SK-MEL-5 (cell line): ENCODE data around the gene SCFD2. TPM values are rescaled to one million over a fixed set of nuclear protein-coding genes. Genes with fewer than 3 reads are reported as not detected.

Experiments used
- DNase-seq: peaks from one replicate; pipeline ENCODE4 v3.0.0-alpha.2; 2016; ENCODE audit warnings: low read depth, low spot score
- in situ Hi-C: cut with HindIII; loops from 2 replicates; pipeline ENCODE4 v1.10.0; 2016; ENCODE audit warnings: low sequenced_read_pairs, high pct_unique_total_duplicates, low pct_unique_long_range_greater_than_20kb
- total RNA-seq: library from RNA; depleted of rRNA; stranded (reverse); fragments of >200 nt; shearing (Covaris generic); gene quantifications from 2 replicates; pipeline ENCODE4 v1.2.3, GENCODE V29; 2014

Gene SCFD2
- total RNA-seq, 1 experiment from 2014 or later, result 25.7 TPM

DNA sequence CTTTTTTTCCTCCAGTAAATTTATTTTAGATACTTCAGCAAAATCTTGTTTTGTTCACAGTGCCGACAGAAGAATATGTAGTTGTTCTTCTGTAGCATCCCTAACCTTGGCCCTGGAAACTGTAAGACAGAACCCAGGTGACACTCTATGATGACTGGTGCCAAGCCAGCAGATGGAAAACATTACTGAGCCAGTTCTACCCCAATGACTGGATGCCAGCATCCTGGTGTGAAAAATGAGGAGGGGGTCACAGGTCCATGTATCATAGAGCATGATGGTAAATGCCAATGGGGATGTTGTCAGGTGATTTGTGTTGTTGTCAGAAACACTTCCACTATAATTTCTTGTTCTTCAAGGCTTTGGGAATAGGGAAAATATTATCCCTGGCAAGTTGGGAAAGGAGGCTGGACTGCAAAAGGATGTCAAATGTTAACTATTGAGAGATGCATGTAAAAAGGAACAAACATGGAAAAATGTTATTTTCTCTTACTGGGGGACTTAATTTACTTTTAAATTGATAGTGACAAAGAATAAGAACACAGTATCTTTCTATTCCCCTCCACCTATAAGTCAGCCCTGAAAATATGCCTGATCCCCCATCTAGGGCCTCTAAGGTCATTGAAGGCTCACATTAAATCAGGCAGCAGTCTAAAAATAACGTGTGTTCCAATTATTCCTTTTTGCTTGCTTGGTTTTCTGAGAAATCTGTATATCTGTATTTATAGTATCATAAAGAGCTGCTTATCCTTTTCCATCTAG, 343.9 kb downstream of the SCFD2 start:
- in situ Hi-C loops, result no loop called here
- no peak for DNase-seq

DNA sequence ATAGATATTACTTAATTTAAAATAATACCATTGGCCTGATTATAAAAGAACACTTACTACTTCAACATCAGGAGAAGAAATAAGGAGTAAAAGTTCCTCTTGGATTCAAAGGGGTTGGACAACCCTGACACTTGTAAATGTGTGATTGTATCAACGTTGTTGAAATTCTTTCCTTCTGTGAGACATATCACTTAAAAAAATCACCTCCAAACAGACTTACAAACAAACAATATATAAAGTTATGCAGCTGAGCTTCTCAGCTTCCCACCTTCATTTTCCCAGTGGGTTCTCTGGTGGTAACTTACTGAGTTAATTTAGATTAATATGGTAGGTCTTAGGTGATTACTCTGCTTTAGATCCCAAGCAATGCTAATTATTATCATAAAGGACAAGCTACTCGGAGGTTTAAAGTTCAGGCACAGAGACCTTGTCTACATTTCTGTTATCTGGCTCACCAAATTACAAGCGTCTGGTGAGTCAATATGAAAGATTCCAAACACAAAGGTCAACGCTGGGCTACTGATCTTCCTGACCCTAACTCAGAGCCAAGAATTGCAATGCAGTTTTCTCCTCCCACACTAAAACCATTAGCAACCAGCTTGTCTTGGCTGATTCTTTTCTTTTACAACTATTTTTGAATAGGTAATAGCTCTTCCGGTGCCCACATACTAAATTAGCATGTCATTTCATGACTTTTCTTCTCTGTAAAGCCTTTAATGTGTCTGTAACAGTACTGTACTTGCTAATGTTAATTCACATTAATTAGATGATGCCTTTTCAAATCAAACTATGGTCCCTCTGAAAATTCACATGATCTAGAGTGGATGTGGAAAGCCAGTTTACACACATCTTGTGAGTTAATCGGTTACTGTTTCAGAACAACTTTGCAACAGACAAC, 346.1 kb downstream of the SCFD2 start:
- in situ Hi-C loops, result no loop called here
- no peak for DNase-seq

DNA sequence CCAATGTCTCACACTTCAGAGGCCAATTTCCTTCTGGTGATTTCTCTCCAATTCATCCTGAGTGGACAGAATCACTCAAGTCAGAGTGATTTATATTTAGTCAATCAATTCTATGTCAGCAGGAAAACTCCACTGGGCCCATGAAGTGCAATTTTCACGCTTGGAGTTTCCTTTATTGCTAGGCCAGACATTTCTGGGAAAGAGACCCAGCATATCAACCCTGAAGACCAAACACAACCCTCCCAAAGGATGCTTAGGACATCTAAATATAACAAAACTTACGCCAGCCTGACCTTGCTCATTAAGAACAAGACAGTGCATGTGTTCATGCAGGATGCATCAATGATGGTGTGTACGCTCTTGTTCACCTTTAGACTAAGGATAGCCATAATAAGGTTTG, 347.4 kb downstream of the SCFD2 start:
- in situ Hi-C loops, result no loop called here
- DNase-seq, result no peak

DNA sequence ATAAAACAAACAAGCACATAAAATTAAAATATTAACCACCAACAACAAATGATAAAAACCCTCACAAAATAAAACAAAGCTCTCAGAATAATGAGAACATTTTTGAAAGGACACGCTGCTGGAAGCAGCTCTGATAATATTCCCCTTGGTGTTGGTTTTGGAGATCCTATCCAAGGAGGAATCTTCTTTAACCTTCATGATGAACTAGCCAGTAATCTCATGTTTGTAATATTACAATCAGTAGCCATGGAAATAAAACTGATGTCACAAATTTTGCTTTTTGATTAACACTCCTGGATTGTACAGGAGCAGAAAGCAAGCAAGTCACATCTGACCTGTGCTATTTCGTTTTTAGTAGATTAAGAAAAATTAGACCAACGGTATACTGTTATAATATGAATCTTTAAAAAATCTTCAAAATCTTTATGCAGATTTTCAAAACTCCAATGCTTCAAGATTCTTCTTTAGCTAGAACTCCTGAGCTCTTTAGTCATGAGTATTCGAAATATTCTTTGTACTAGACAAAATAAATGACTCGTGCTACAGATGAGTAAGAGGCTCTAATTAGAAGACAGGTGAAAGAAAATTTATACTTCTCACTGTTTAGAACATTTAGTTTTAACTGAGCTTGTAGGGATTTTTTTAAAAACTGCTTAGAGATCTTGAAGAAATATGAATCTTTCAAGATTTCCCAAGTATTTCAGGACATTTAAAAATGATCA, 349.6 kb downstream of the SCFD2 start:
- no peak for DNase-seq
- in situ Hi-C loops, result no loop called here

GRCh38 chr4:53015681-53016080, 350.2 kb downstream of the SCFD2 start:
- in situ Hi-C loops, result no loop called here
- DNase-seq, result peak; percentile 56

DNA sequence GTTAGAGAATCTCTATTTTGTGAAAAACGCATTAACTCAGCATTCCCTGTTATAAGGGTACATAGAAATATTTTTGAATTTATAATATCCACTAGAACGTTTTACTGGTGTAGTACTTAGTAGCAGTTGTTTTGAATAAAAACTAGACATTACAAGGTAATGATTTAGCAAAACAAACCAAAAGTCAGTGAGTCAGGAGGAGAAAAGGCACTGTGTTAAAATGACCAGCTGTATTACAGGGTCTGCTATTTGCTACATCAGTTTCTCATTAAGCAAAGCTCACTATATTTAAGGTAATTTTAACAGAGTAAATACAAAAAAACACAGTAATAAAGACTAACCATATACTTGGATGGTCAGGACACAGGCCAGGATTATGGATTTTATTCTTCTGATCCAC, 351.0 kb downstream of the SCFD2 start:
- in situ Hi-C loops, result no loop called here
- DNase-seq, result no peak

- DNase-seq, result no peak
- in situ Hi-C loops, result no loop called here
Measured at GRCh38 chr4:53013873-53014775, 351.7 kb downstream of the SCFD2 start.

GRCh38 chr4:53012738-53013137, 353.1 kb downstream of the SCFD2 start:
- no peak for DNase-seq
- in situ Hi-C loops, result no loop called here

GRCh38 chr4:53011259-53011905, 354.5 kb downstream of the SCFD2 start:
- in situ Hi-C loops, result no loop called here

DNA sequence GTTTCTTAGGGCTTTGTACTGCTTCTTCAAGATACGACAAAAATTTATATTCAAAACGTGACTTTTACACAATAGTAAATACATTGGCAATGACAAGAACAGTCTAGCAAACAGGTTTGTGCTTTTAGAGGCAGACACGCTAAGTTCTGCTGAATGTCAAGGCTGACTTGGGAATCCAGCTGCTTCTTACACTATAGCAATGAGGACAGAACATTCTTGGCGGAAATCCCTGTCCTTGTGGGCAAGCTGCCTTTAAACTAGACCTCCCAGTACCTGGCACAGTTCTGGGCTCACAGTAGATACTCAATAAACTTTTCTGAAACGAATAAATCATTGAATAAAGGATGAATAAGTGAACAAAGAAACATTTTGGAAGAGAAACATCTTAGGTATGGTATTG, 355.5 kb downstream of the SCFD2 start:
- no peak for DNase-seq
- in situ Hi-C loops, result no loop called here

More at GRCh38 chr4:53011259-53011905, 354.5 kb downstream of the SCFD2 start:
- no peak for DNase-seq

GRCh38 chr4:53009824-53010223, 356.0 kb downstream of the SCFD2 start:
- in situ Hi-C loops, result no loop called here
- DNase-seq, result no peak

DNA sequence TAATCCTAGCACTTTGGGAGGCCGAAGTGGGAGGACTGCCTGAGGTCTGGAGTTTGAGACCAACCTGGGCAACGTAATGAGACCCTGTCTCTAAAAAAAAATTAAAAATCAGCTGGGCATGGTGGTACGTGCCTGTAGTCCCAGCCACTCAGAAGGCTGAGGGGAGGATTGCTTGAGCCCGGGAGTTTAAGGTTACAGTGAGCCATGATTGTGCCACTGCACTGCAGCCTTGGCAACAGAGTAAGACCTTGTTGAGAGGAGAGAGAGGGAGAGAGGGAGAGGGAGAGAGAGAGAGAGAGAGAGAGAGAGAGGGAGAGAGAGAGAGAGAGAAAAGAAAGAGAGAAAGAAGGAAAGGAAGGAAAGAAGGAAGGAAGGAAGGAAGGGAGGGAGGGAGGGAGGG, 358.8 kb downstream of the SCFD2 start:
- DNase-seq, result no peak
- in situ Hi-C loops, result no loop called here

DNA sequence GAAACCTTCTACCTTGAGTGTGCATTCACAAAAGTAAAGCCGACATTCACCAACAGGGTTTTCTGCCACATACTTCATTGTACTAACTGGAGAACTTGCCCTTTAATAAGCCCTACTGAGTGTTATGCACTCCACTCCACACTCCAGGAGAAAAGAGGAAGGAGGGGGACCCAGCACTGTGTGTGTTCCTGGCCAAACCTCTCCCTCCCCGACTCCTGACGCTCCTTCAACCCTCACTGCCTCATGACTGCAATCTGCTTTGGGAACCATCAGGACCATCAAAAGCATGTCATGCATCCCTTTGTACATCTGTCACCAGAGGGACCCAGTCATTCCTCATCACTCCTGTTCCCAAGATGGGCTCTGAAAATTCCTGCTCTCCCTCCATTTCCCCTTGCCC, 360.1 kb downstream of the SCFD2 start:
- DNase-seq, result no peak
- in situ Hi-C loops, result no loop called here

GRCh38 chr4:53005149-53005546, 360.7 kb downstream of the SCFD2 start:
- in situ Hi-C loops, result no loop called here
- DNase-seq, result no peak

- in situ Hi-C loops, result no loop called here
- no peak for DNase-seq
Measured at GRCh38 chr4:53004497-53005148, 361.2 kb downstream of the SCFD2 start.

DNA sequence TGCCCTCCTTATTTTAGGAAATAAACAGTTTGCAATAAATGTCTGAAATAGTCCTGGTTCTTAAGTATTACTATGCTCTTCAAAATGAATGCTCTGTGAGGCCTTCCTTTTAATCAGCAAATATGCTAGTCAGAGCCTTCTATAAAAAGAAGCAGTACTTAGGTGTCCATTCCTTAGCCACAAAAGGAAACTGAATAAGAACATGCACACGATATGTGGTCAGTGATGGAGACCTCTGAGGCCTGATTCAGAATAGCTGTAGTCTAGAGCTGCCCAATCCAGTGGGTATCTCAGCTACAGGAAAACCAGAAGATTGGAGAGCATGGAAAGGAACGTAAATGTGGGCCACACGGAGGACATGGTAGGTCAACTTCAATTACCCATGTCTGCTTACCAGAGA, 361.9 kb downstream of the SCFD2 start:
- in situ Hi-C loops, result no loop called here
- DNase-seq, result no peak
